Peyer's patch (tissue), 4 donors: ENCODE measurements around the gene ZNF613. TPM values are rescaled to one million over a fixed set of nuclear protein-coding genes. Genes with fewer than 3 reads are reported as not detected.
"Not testable (repeated sequence)": the region's sequence is repeated elsewhere in the genome, so short reads cannot be mapped to it uniquely, and the experiment has no call there.

ENCODE experiments used
- DNase-seq, 3 donors: peaks; one replicate each; pipeline ENCODE4 v3.0.0-alpha.2; 2017 to 2019
- H3K27ac ChIP-seq, 4 donors: fragments of 200-600 bp; sonication (generic); one replicate each; pipeline ENCODE4 v1.5.1; 2016 to 2019
- H3K27me3 ChIP-seq, 2 donors: fragments of 200-600 bp; sonication (generic); one replicate each; pipeline ENCODE4 v1.5.1; 2019
- H3K36me3 ChIP-seq, 3 donors: fragments of 200-600 bp; sonication (generic); one replicate each; pipeline ENCODE4 v1.5.1; 2016 to 2019
- H3K4me1 ChIP-seq, 4 donors: fragments of 200-600 bp; sonication (generic); one replicate each; pipeline ENCODE4 v1.5.1; 2016 to 2019
- H3K4me3 ChIP-seq, 4 donors: fragments of 200-600 bp; sonication (generic); 1 replicate in 3 of 4; 2 replicates in 1 of 4; pipeline ENCODE4 v1.5.1; 2016 to 2019; ENCODE audit warnings: mild to moderate bottlenecking in 1 of 4
- H3K9me3 ChIP-seq, 4 donors: fragments of 200-600 bp; sonication (generic); one replicate each; pipeline ENCODE4 v1.5.1; 2016 to 2019; ENCODE audit warnings: mild to moderate bottlenecking in 1 of 4
- POLR2A ChIP-seq, 2 donors: fragments of 450-650 bp; IDR thresholded peaks; one replicate each; pipeline ENCODE4 v1.5.1; 2017; ENCODE audit warnings: antibody characterized with exemption in 2 of 2, mild to moderate bottlenecking in 2 of 2, moderate library complexity in 2 of 2
- total RNA-seq, 4 donors: library from RNA; depleted of rRNA; stranded (reverse); fragments of >200 nt; gene quantifications; one replicate each; pipeline ENCODE4 v1.1.0, GENCODE V29; 2016
- TF ChIP-seq, protein P1 (sequence below), 6 experiments: fragments of 450-650 bp in 4 of 6; fragments of 200-600 bp in 2 of 6; sonication (generic) in 1 of 6; IDR thresholded peaks; one replicate each; pipeline ENCODE4 v1.5.1; 2017 to 2019; ENCODE audit warnings: antibody characterized with exemption in 6 of 6, mild to moderate bottlenecking in 3 of 6, moderate library complexity in 1 of 6

Gene ZNF613
- total RNA-seq, 4 donors from 2014 or later, result 2.4 to 9.8 (median 6.0) TPM

DNA sequence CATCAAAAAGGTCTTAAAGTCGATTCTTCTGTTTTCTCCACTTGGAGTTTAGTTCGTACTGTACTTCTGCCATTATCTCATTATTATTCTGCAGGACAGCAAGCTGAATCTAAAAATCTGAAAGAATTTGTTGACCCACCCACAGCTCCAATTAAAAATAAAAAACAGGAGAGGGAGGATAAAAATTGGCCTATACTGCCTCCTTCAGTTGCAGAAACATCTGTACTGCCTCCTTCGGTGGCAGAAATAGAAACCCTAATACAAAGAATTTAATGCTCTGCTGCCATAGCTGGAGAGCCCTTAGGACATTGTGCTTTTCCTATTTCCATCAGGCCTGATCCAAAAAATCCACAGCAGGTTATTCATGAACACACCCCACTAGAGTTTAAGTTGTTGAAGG lies 49.6 kb downstream of the ZNF613 start:
- DNase-seq, result no peak
- TF ChIP-seq, protein P1, sequence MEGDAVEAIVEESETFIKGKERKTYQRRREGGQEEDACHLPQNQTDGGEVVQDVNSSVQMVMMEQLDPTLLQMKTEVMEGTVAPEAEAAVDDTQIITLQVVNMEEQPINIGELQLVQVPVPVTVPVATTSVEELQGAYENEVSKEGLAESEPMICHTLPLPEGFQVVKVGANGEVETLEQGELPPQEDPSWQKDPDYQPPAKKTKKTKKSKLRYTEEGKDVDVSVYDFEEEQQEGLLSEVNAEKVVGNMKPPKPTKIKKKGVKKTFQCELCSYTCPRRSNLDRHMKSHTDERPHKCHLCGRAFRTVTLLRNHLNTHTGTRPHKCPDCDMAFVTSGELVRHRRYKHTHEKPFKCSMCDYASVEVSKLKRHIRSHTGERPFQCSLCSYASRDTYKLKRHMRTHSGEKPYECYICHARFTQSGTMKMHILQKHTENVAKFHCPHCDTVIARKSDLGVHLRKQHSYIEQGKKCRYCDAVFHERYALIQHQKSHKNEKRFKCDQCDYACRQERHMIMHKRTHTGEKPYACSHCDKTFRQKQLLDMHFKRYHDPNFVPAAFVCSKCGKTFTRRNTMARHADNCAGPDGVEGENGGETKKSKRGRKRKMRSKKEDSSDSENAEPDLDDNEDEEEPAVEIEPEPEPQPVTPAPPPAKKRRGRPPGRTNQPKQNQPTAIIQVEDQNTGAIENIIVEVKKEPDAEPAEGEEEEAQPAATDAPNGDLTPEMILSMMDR (IDR thresholded peaks at IDR 0.05), result no peak
- TF ChIP-seq POLR2A (IDR thresholded peaks at IDR 0.05), result no peak
- Histone ChIP-seq H3K27me3 (no peaks in the 10 kb centered on the region), H3K27ac (no peak overlapping the region), H3K36me3 (peaks cover 0 to 72% (median 0%) of the 10 kb centered on the region in 3 donors), H3K9me3 (peaks cover 0 to 96% (median 39%) of the 10 kb centered on the region in 4 donors), H3K4me1 (no peaks in the 10 kb centered on the region), H3K4me3 (no peak overlapping the region)

DNA sequence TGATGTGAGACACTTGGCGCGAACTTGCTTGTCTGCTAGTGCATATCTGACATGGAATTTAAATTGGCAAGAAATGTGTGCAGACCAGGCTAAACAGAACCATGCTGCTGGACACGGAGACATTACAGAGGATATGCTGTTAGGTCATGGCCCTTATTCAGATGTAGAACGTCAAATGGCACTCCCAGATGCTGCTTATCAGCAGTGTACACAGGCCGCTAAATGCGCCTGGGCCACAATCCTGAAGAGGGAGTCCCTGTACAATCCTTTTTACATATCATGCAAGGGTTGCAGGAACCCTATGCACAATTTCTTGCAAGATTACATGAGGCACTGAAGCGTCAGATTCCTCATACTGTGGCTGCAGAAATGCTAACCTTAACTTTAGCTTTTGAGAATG lies 50.1 kb downstream of the ZNF613 start:
- TF ChIP-seq, protein P1 (IDR thresholded peaks at IDR 0.05), result no peak
- TF ChIP-seq POLR2A (IDR thresholded peaks at IDR 0.05), result no peak
- Histone ChIP-seq H3K27me3 (no peaks in the 10 kb centered on the region), H3K36me3 (peaks cover 0 to 67% (median 0%) of the 10 kb centered on the region in 3 donors), H3K27ac (no peak overlapping the region), H3K4me3 (no peak overlapping the region), H3K4me1 (no peaks in the 10 kb centered on the region), H3K9me3 (peaks cover 0 to 94% (median 37%) of the 10 kb centered on the region in 4 donors)
- no peak for DNase-seq

DNA sequence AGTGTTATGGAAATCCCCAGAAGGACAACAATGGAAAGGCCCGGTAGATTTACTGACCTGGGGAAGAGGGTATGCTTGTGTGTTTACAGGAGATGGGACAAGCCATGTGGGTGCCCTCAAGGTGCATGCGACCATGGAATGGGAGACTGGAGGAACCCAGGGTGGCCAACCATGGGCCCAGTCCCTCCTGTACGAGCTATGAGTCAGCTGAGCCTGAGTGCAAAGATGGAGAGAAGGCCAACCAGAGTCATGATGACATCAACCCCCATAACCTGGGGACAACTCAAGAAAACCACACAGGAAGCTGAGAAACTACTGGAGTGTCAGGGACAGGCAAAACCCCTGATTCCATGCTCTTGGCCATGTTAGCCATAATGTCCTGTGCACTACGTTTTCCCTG lies 51.6 kb downstream of the ZNF613 start:
- H3K4me1 ChIP-seq, result no peaks in the 10 kb centered on the region
- no peak for DNase-seq
- H3K36me3 ChIP-seq, result peaks cover 0 to 52% (median 0%) of the 10 kb centered on the region in 3 donors
- H3K27ac ChIP-seq, result no peak overlapping the region
- no peaks in the 10 kb centered on the region for H3K27me3 ChIP-seq
- H3K4me3 ChIP-seq, result no peak overlapping the region
- peaks cover 0 to 83% (median 31%) of the 10 kb centered on the region in 4 donors for H3K9me3 ChIP-seq
- no peak for TF ChIP-seq POLR2A (IDR thresholded peaks at IDR 0.05)
- TF ChIP-seq, protein P1 (IDR thresholded peaks at IDR 0.05), result no peak

DNA sequence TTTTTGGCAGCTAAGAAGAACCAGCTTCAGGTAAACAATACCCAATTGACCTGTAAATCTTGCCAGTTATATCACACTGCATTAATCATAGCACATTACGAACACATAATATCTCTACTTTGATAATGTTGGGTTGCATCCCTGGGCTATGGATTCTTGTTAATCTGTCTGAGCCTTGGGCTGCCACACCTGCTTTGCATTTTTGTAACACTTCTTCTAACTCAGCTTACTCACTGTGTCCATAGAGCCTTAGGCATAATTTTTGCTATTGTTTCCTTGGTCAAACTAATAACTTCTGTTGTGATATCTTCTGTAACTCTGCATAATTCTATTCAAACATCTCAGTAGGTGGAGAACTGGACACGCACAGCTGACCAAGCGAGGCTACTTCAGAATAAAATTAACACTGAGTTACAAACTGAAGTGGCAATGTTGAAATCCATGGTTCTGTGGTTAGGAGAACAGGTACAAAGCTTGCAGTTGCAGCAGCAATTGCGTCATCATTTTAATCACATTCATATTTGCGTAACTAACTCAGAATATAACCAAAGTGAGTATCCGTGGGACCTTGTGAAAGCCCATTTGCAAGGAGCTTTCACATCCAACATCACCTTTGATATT lies 53.0 kb downstream of the ZNF613 start:
- Histone ChIP-seq H3K27ac (no peak overlapping the region), H3K4me1 (peaks cover 0 to under 1% (median 0%) of the 10 kb centered on the region in 4 donors), H3K36me3 (peaks cover 0 to 39% (median 0%) of the 10 kb centered on the region in 3 donors), H3K4me3 (no peak overlapping the region), H3K27me3 (no peaks in the 10 kb centered on the region), H3K9me3 (peaks cover 0 to 79% (median 24%) of the 10 kb centered on the region in 4 donors)
- TF ChIP-seq, protein P1 (IDR thresholded peaks at IDR 0.05), result no peak
- no peak for TF ChIP-seq POLR2A (IDR thresholded peaks at IDR 0.05)
- no peak for DNase-seq

DNA sequence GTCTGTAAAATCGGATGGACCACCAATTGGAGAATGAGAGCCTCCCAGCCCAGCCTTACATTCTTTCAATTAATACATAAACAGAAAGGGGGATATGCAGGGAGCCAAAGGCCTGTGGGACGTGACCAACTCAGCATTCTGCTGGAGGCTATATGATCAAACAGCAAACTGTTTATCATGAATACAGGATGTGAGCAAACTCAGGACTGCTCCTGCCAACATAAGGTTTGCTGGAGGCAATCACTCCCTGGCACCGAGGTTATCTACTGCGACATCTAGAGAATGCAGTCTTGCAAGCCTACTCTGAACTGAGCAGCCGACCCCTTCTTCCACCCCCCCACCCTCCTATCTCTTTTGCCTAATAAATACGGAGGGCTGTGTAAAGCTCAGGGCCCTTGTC lies 53.7 kb downstream of the ZNF613 start:
- Histone ChIP-seq H3K36me3 (peaks cover 0 to 34% (median 0%) of the 10 kb centered on the region in 3 donors), H3K9me3 (peaks cover 0 to 72% (median 21%) of the 10 kb centered on the region in 4 donors)
- not testable (repeated sequence) for H3K27ac ChIP-seq, H3K27me3 ChIP-seq, H3K4me3 ChIP-seq, H3K4me1 ChIP-seq, DNase-seq

DNA sequence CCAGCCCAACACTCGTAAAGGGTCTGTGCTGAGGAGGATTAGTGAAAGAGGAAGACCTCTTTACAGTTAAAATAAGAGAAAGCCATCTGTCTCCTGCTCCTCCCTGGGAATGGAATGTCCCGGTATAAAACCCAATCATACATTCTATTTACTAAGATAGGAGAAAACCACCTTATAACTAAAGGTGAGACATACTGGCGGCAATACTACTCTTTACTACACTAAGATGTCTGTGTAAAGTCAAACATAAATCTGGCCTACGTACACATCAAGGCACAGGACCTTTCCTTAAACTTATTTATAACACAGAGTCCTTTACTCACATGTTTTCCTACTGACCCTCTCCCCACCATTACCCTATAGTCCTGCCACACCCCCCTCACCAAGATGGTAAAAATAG lies 56.1 kb downstream of the ZNF613 start:
- H3K27ac ChIP-seq, result no peak overlapping the region
- no peak for DNase-seq
- H3K4me1 ChIP-seq, result peaks cover 0 to 7% (median 2%) of the 10 kb centered on the region in 4 donors
- H3K9me3 ChIP-seq, result peaks cover 0 to 60% (median 10%) of the 10 kb centered on the region in 4 donors
- TF ChIP-seq POLR2A (IDR thresholded peaks at IDR 0.05), result no peak
- TF ChIP-seq, protein P1 (IDR thresholded peaks at IDR 0.05), result no peak
- H3K4me3 ChIP-seq, result no peak overlapping the region
- H3K36me3 ChIP-seq, result peaks cover 0 to 34% (median 0%) of the 10 kb centered on the region in 3 donors
- no peaks in the 10 kb centered on the region for H3K27me3 ChIP-seq
